T47D (cell line): ENCODE results near the gene ST8SIA3.
"Not testable (repeated sequence)": the region's sequence is repeated elsewhere in the genome, so short reads cannot be mapped to it uniquely, and the experiment has no call there.

ENCODE experiments used
- DNase-seq, 2 experiments: peaks; one replicate each; pipeline versions ENCODE4 v3.0.0 to v3.0.0-alpha.2; 2011 to 2012; ENCODE audit warnings: low read depth in 1 of 2, low spot score in 1 of 2
- JUND ChIP-seq: IDR thresholded peaks from 2 replicates; pipeline ENCODE4 v1.6.1; 2012; ENCODE audit warnings: low read depth
- in situ Hi-C: cut with HindIII; loops from 2 replicates; pipeline ENCODE4 v1.10.0; 2016; ENCODE audit warnings: low sequenced_read_pairs, low pct_unique_long_range_greater_than_20kb

Gene ST8SIA3

GRCh38 chr18:57390044-57390443, 37.7 kb downstream of the ST8SIA3 start:
- TF ChIP-seq JUND, result no peak
- no peak for DNase-seq
- in situ Hi-C loops, result no loop called here

- DNase-seq, in situ Hi-C loops: not testable (repeated sequence)
Measured at GRCh38 chr18:57394749-57395148, 42.4 kb downstream of the ST8SIA3 start.

DNA sequence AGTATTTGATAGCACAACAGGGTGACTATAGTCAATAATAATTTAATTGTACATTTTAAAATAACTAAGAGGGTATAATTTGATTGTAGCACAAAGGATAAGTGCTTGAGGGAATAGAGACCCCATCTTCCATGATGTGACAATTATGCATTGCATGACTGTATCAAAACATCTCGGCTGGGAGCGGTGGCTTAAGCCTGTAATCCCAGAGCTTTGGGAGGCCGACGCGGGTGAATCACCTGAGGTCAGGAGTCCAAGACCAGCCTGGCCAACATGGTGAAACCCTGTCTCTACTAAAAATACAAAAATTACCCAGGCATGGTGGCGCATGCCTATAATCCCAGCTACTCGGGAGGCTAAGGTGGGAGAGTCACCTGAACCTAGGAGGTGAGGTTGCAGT, 44.5 kb downstream of the ST8SIA3 start:
- in situ Hi-C loops, DNase-seq: not testable (repeated sequence)

GRCh38 chr18:57397440-57398132, 45.2 kb downstream of the ST8SIA3 start:
- in situ Hi-C loops, result no loop called here
- DNase-seq, result no peak
- TF ChIP-seq JUND, result no peak

DNA sequence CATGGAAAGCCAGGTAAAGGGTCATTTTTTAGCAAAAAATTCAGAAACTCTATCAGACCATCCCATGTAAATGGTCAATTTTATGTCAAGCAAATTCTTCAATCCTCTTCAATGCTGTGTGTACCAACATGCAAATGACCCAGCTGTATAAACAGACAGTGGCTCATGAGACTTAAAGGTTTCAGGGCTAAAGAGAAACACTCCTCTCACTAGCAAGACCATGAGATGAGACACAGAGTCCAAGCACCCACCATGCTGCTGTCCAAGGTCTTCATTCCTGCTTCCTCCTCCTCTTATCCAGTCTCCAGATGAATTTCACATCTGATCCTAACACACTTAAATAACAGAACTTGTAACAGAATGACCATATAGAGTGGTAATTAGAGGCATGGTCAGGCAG, 52.0 kb downstream of the ST8SIA3 start:
- no peak for TF ChIP-seq JUND
- DNase-seq, result peak in 1 of 2 experiments; percentile 1
- in situ Hi-C loops, result no loop called here

GRCh38 chr18:57409650-57410049, 57.3 kb downstream of the ST8SIA3 start:
- in situ Hi-C loops, result no loop called here
- no peak for DNase-seq
- no peak for TF ChIP-seq JUND

DNA sequence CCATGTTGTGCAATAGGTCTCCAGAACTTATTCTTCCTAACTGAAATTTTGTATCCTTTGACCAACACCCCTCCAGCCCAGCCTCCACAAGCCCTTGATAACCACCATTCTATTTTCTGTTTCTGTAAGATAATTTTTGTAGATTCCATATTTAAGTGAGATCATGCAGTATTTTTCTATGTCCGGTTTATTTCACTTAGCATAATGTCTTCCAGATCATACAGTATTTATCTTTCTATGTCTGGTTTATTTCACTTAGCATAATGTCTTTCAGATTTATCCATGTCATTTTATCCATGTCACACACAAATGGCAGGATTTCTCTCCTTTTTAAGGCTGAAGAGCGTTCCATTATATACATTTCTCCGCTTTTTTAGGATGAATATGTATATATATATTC, 58.4 kb downstream of the ST8SIA3 start:
- TF ChIP-seq JUND, result no peak
- DNase-seq, result no peak
- in situ Hi-C loops, result no loop called here

GRCh38 chr18:57416542-57416941, 64.2 kb downstream of the ST8SIA3 start:
- in situ Hi-C loops, result no loop called here
- DNase-seq, result no peak

More at GRCh38 chr18:57416542-57416941, 64.2 kb downstream of the ST8SIA3 start:
- no peak for TF ChIP-seq JUND
